ENCODE data around the gene ARHGAP8.

Gene ARHGAP8

DNA sequence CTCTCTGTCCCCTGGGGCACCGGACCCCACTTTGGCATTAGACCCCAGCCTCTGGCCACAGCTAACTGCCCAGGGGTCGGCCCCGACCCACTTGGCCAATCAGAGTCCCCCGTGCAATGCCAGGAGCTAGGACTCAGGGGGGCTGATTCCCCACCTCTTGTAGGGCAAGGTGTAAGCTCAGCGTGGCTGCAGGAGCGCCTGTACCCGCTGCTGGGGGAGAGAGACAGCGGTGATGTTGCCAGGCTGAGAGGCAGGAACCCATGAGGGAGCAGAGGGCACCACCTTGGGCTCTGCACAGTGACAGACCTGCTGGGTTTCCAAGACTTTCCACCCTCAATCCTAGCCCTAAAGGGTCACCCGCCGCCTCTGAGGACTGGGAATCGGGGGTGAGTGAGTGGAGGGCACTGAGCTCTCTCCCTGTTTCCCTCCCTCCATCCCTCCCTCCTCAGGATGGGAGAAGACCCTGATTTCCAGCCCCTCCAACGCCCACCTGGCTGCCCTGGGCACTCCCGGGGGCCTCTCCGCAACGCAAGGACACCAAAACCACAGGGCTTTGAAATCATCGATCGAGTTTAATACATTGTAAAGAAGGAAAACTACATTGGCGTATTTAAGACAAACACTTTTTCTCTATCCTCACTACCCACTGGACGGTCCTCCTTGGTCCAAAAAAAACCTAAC lies 128.4 kb downstream of the ARHGAP8 start:
- Histone ChIP-seq H3K27me3 (ENCODE audit: insufficient read depth, poor library complexity, severe bottlenecking) (no peaks in the 10 kb centered on the region), H3K27ac (replicated peaks) (no peak overlapping the region), H3K4me3 (replicated peaks; ENCODE audit: insufficient read depth, low read length) (no peak overlapping the region)
- TF ChIP-seq SPI1 (IDR thresholded peaks at IDR 0.05; ENCODE audit: borderline replicate concordance, low read depth) = no peak
- no peak for DNase-seq (ENCODE audit: low read depth in 1 of 2, low spot score in 1 of 2)

DNA sequence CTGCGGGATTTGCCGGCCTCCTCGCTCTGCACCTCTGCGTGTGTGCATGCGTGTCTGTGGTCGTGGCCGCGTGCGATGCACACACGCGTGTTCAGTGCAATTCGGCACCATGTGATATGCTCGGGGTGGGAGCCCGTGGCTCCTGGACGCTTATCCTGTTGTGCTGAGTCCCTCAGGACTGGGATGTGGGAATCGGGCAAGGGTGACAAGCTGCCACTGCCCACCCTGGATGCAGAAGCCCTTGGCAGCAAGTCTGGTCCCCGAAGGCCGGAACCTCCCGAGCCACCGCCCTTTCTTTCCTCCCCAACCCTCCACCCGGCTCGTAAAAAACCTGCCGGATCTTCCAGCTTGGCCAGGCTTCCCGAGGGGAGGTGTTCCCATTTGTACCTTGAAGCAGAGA lies 129.2 kb downstream of the ARHGAP8 start:
- Histone ChIP-seq H3K27ac (replicated peaks) (no peak overlapping the region), H3K27me3 (ENCODE audit: insufficient read depth, poor library complexity, severe bottlenecking) (no peaks in the 10 kb centered on the region), H3K4me3 (replicated peaks; ENCODE audit: insufficient read depth, low read length) (no peak overlapping the region)
- no peak for TF ChIP-seq GABPA (IDR thresholded peaks at IDR 0.05; ENCODE audit: low read depth)
- no peak for TF ChIP-seq POLR2AphosphoS5 (IDR thresholded peaks at IDR 0.05; ENCODE audit: low read depth)
- TF ChIP-seq, protein P1, sequence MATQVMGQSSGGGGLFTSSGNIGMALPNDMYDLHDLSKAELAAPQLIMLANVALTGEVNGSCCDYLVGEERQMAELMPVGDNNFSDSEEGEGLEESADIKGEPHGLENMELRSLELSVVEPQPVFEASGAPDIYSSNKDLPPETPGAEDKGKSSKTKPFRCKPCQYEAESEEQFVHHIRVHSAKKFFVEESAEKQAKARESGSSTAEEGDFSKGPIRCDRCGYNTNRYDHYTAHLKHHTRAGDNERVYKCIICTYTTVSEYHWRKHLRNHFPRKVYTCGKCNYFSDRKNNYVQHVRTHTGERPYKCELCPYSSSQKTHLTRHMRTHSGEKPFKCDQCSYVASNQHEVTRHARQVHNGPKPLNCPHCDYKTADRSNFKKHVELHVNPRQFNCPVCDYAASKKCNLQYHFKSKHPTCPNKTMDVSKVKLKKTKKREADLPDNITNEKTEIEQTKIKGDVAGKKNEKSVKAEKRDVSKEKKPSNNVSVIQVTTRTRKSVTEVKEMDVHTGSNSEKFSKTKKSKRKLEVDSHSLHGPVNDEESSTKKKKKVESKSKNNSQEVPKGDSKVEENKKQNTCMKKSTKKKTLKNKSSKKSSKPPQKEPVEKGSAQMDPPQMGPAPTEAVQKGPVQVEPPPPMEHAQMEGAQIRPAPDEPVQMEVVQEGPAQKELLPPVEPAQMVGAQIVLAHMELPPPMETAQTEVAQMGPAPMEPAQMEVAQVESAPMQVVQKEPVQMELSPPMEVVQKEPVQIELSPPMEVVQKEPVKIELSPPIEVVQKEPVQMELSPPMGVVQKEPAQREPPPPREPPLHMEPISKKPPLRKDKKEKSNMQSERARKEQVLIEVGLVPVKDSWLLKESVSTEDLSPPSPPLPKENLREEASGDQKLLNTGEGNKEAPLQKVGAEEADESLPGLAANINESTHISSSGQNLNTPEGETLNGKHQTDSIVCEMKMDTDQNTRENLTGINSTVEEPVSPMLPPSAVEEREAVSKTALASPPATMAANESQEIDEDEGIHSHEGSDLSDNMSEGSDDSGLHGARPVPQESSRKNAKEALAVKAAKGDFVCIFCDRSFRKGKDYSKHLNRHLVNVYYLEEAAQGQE (IDR thresholded peaks at IDR 0.05; ENCODE audit: insufficient replicate concordance, low read depth) = no peak
- no peak for TF ChIP-seq SPI1 (IDR thresholded peaks at IDR 0.05; ENCODE audit: borderline replicate concordance, low read depth)
- TF ChIP-seq, protein P2, sequence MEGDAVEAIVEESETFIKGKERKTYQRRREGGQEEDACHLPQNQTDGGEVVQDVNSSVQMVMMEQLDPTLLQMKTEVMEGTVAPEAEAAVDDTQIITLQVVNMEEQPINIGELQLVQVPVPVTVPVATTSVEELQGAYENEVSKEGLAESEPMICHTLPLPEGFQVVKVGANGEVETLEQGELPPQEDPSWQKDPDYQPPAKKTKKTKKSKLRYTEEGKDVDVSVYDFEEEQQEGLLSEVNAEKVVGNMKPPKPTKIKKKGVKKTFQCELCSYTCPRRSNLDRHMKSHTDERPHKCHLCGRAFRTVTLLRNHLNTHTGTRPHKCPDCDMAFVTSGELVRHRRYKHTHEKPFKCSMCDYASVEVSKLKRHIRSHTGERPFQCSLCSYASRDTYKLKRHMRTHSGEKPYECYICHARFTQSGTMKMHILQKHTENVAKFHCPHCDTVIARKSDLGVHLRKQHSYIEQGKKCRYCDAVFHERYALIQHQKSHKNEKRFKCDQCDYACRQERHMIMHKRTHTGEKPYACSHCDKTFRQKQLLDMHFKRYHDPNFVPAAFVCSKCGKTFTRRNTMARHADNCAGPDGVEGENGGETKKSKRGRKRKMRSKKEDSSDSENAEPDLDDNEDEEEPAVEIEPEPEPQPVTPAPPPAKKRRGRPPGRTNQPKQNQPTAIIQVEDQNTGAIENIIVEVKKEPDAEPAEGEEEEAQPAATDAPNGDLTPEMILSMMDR (IDR thresholded peaks at IDR 0.05; ENCODE audit: insufficient read depth, low read length) = no peak
- no peak for DNase-seq (ENCODE audit: low read depth in 1 of 2, low spot score in 1 of 2)

DNA sequence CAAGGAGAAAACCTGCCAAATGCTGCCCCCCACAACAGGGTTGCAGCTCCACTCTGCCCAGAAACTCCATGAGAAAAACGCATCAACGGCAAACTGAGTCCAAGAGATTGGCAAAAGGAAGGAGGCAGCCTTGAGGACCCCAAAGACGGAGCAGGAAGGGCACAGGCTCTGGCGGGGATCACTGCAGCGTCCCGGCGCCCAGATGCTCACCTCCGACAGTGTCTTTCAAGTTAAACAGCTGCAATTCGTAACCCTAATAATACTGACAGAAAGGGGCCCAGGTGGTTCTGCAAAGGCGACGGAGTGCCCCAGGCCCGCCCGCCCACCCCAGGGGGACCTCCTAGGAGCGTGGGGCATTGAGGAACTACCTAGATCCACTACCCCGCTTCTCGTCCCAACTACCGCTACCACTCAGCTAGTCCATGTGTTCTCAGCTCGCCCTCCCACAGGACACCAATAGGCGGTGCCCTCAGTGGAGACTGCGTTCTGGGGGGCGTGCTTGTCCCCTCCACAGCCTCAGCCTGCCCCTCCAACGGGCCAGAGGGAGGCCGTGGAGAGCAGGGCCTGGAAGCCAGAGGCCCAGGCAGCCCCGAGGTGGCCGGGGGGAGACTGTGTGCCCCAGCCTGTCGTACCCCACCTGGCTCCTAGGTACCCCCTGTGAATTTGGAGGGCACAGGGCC lies 130.0 kb downstream of the ARHGAP8 start:
- Histone ChIP-seq H3K27me3 (ENCODE audit: insufficient read depth, poor library complexity, severe bottlenecking) (no peaks in the 10 kb centered on the region), H3K27ac (replicated peaks) (no peak overlapping the region), H3K4me3 (replicated peaks; ENCODE audit: insufficient read depth, low read length) (no peak overlapping the region)
- DNase-seq (ENCODE audit: low read depth in 1 of 2, low spot score in 1 of 2) = no peak
- TF ChIP-seq SPI1 (IDR thresholded peaks at IDR 0.05; ENCODE audit: borderline replicate concordance, low read depth) (no peak), POLR2AphosphoS5 (IDR thresholded peaks at IDR 0.05; ENCODE audit: low read depth) (no peak), GABPA (IDR thresholded peaks at IDR 0.05; ENCODE audit: low read depth) (no peak)
- TF ChIP-seq, protein P1 (IDR thresholded peaks at IDR 0.05; ENCODE audit: insufficient replicate concordance, low read depth) = no peak
- TF ChIP-seq, protein P2 (IDR thresholded peaks at IDR 0.05; ENCODE audit: insufficient read depth, low read length) = no peak

DNA sequence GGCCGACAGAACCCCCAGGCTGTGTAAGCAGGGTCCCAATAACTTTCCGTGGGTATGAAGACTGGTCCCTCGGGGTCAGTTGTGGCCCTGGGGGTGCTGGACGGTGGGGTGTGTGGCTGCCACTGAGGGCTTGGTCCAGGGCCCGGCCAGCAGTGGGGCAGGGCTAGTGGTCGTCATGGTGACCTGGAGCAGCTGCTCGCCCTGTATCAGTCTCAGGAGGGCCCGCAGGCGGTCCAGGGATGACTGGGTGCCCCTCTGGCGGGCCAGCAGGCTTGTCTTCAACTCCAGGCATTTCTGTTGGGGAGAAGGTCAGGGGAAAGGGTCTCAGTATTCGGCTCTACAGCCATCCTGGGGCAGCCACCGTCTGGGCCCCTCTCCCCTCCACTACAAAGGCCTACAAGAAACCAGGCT lies 130.6 kb downstream of the ARHGAP8 start:
- no peak for DNase-seq (ENCODE audit: low read depth in 1 of 2, low spot score in 1 of 2)
- no peaks in the 10 kb centered on the region for H3K27me3 ChIP-seq (ENCODE audit: insufficient read depth, poor library complexity, severe bottlenecking)
- no peak overlapping the region for H3K4me3 ChIP-seq (replicated peaks; ENCODE audit: insufficient read depth, low read length)
- H3K27ac ChIP-seq (replicated peaks) = no peak overlapping the region
- TF ChIP-seq, protein P1 (IDR thresholded peaks at IDR 0.05; ENCODE audit: insufficient replicate concordance, low read depth) = no peak
- no peak for TF ChIP-seq POLR2AphosphoS5 (IDR thresholded peaks at IDR 0.05; ENCODE audit: low read depth)
- TF ChIP-seq, protein P2 (IDR thresholded peaks at IDR 0.05; ENCODE audit: insufficient read depth, low read length) = no peak
- TF ChIP-seq GABPA (IDR thresholded peaks at IDR 0.05; ENCODE audit: low read depth) = no peak
- TF ChIP-seq SPI1 (IDR thresholded peaks at IDR 0.05; ENCODE audit: borderline replicate concordance, low read depth) = no peak

Data from HL-60 (cell line).